ENCODE measurements around the gene ATP2B2. TPM values are rescaled to one million over a fixed set of nuclear protein-coding genes. Genes with fewer than 3 reads are reported as not detected.

Gene ATP2B2
- total RNA-seq, 1 donor from 2014 or later = not detected

- Histone ChIP-seq H2AFZ (replicated peaks) (no peak overlapping the region), H3K4me3 (no peak overlapping the region), H3K4me1 (no peaks in the 10 kb centered on the region), H3K4me2 (no peak overlapping the region), H3K79me2 (ENCODE audit: low read depth) (no peaks in the 10 kb centered on the region), H4K20me1 (ENCODE audit: low read depth) (no peaks in the 10 kb centered on the region), H3K27me3 (no peaks in the 10 kb centered on the region), H3K9me3 (ENCODE audit: low read depth) (no peaks in the 10 kb centered on the region), H3K9ac (no peak overlapping the region), H3K36me3 (no peaks in the 10 kb centered on the region), H3K27ac (no peak overlapping the region), H3F3A (ENCODE audit: low read depth) (no peaks in the 10 kb centered on the region)
- Mint-ChIP-seq H3K27me3 (ENCODE audit: insufficient read depth, low read depth) (peaks cover 10% of the 10 kb centered on the region), H3K27ac (no peak overlapping the region), H3K4me3 (no peak overlapping the region), H3K9me3 (peaks cover 4% of the 10 kb centered on the region), H3K4me1 (peaks cover 3% of the 10 kb centered on the region), H3K36me3 (no peaks in the 10 kb centered on the region)
- TF ChIP-seq EZH2 (IDR thresholded peaks at IDR 0.05) = no peak
- no peak for TF ChIP-seq CTCF (IDR thresholded peaks at IDR 0.05)
- no peak for TF ChIP-seq EZH2phosphoT487 (IDR thresholded peaks at IDR 0.05)
- no peak for DNase-seq (ENCODE audit: low spot score)
These were observed 21.6 kb downstream of the ATP2B2 start for GRCh38 chr3:10483686-10484345.

GRCh38 chr3:10483364-10483675 is 22.1 kb downstream of the ATP2B2 start:
- Histone ChIP-seq H3K4me2 (no peak overlapping the region), H3K27me3 (no peaks in the 10 kb centered on the region), H2AFZ (replicated peaks) (no peak overlapping the region), H3K9me3 (ENCODE audit: low read depth) (no peaks in the 10 kb centered on the region), H3K9ac (no peak overlapping the region), H3K4me1 (no peaks in the 10 kb centered on the region), H3K4me3 (no peak overlapping the region), H3K79me2 (ENCODE audit: low read depth) (no peaks in the 10 kb centered on the region), H3K36me3 (no peaks in the 10 kb centered on the region), H3F3A (ENCODE audit: low read depth) (no peaks in the 10 kb centered on the region), H3K27ac (no peak overlapping the region), H4K20me1 (ENCODE audit: low read depth) (no peaks in the 10 kb centered on the region)
- no peak overlapping the region for H3K4me3 Mint-ChIP-seq
- no peak for DNase-seq (ENCODE audit: low spot score)
- peaks cover 9% of the 10 kb centered on the region for H3K9me3 Mint-ChIP-seq
- no peak overlapping the region for H3K27ac Mint-ChIP-seq
- no peaks in the 10 kb centered on the region for H3K36me3 Mint-ChIP-seq
- H3K27me3 Mint-ChIP-seq (ENCODE audit: insufficient read depth, low read depth) = peaks cover 10% of the 10 kb centered on the region
- TF ChIP-seq EZH2 (IDR thresholded peaks at IDR 0.05) = no peak
- TF ChIP-seq CTCF (IDR thresholded peaks at IDR 0.05) = no peak
- no peak for TF ChIP-seq EZH2phosphoT487 (IDR thresholded peaks at IDR 0.05)
- H3K4me1 Mint-ChIP-seq = peaks cover 3% of the 10 kb centered on the region

GRCh38 chr3:10482631-10483363 is 22.6 kb downstream of the ATP2B2 start:
- H3F3A ChIP-seq (ENCODE audit: low read depth) = no peaks in the 10 kb centered on the region
- H3K36me3 ChIP-seq = no peaks in the 10 kb centered on the region
- peaks cover 10% of the 10 kb centered on the region for H3K27me3 Mint-ChIP-seq (ENCODE audit: insufficient read depth, low read depth)
- no peak overlapping the region for H2AFZ ChIP-seq (replicated peaks)
- H3K9me3 ChIP-seq (ENCODE audit: low read depth) = no peaks in the 10 kb centered on the region
- H3K4me3 ChIP-seq = no peak overlapping the region
- H3K4me1 ChIP-seq = no peaks in the 10 kb centered on the region
- no peak for DNase-seq (ENCODE audit: low spot score)
- H3K79me2 ChIP-seq (ENCODE audit: low read depth) = no peaks in the 10 kb centered on the region
- H3K27ac ChIP-seq = no peak overlapping the region
- H3K36me3 Mint-ChIP-seq = no peaks in the 10 kb centered on the region
- H3K27ac Mint-ChIP-seq = no peak overlapping the region
- H3K9me3 Mint-ChIP-seq = peaks cover 10% of the 10 kb centered on the region
- H3K9ac ChIP-seq = no peak overlapping the region
- no peaks in the 10 kb centered on the region for H3K27me3 ChIP-seq
- H3K4me3 Mint-ChIP-seq = no peak overlapping the region
- no peaks in the 10 kb centered on the region for H4K20me1 ChIP-seq (ENCODE audit: low read depth)
- TF ChIP-seq CTCF (IDR thresholded peaks at IDR 0.05) (no peak), EZH2phosphoT487 (IDR thresholded peaks at IDR 0.05) (no peak), EZH2 (IDR thresholded peaks at IDR 0.05) (no peak)
- H3K4me2 ChIP-seq = no peak overlapping the region
- H3K4me1 Mint-ChIP-seq = peaks cover 3% of the 10 kb centered on the region
